ENCODE data around the gene IGSF9B. TPM values are rescaled to one million over a fixed set of nuclear protein-coding genes. Genes with fewer than 3 reads are reported as not detected.

Gene IGSF9B
- polyA plus RNA-seq, 3 donors, result 6.3 to 9.9 (median 8.4) TPM

- no peak for DNase-seq
Measured at GRCh38 chr11:133860151-133860550, 96.6 kb downstream of the IGSF9B start.

Other genes with a start within 250 kb of the IGSF9B start
- gene SPATA19, start 111.5 kb downstream of the IGSF9B start, polyA plus RNA-seq (ENCODE audit: insufficient read length in 3 of 3), result not detected
- gene JAM3, start 112.1 kb upstream of the IGSF9B start, polyA plus RNA-seq (ENCODE audit: insufficient read length in 3 of 3), result 10 to 100 TPM; 52.9 to 58.2 (median 54.7) TPM